GM23338 (cell line): ENCODE results near the gene PIGP.

ENCODE experiments used
- CREB1 ChIP-seq: fragments of 250-450 bp; sonication (Bioruptor Pico); IDR thresholded peaks from 2 replicates; pipeline ENCODE4 v1.5.0; 2020; ENCODE audit warnings: low read depth, mild to moderate bottlenecking, moderate library complexity
- EZH2 ChIP-seq: fragments of 200-600 bp; sonication (generic); IDR thresholded peaks from one replicate; pipeline ENCODE4 v1.8.0; 2017; ENCODE audit warnings: antibody characterized with exemption, mild to moderate bottlenecking, low read depth; ENCODE audit not compliant: unreplicated experiment
- EZH2phosphoT487 ChIP-seq: fragments of 200-600 bp; sonication (generic); IDR thresholded peaks from one replicate; pipeline ENCODE4 v1.8.1; 2018; ENCODE audit warnings: antibody characterized with exemption; ENCODE audit not compliant: unreplicated experiment
- JUNB ChIP-seq: IDR thresholded peaks from one replicate; pipeline ENCODE4 v1.6.1; 2016; ENCODE audit warnings: antibody characterized with exemption; ENCODE audit not compliant: unreplicated experiment
- NANOG ChIP-seq: IDR thresholded peaks from 2 replicates; pipeline ENCODE4 v1.6.1; 2016; ENCODE audit warnings: antibody characterized with exemption, borderline replicate concordance
- POLR2AphosphoS5 ChIP-seq: IDR thresholded peaks from 2 replicates; pipeline ENCODE4 v1.6.1; 2016; ENCODE audit warnings: antibody characterized with exemption, low read depth
- STAT1 ChIP-seq: IDR thresholded peaks from one replicate; pipeline ENCODE4 v1.6.1; 2016; ENCODE audit warnings: antibody characterized with exemption; ENCODE audit not compliant: unreplicated experiment
- ZNF331 ChIP-seq: fragments of 250-450 bp; sonication (Bioruptor Pico); IDR thresholded peaks from 2 replicates; pipeline ENCODE4 v1.5.0; 2020; ENCODE audit warnings: low read depth, mild to moderate bottlenecking, moderate library complexity
- TF ChIP-seq, protein P1 (sequence below), 2 experiments: fragments of 200-600 bp in 1 of 2; sonication (generic) in 1 of 2; conservative IDR thresholded peaks; 2 replicates each; pipeline versions ENCODE4 v1.5.1 to v1.6.1; 2016 to 2017; ENCODE audit warnings: antibody characterized with exemption in 2 of 2, low read depth in 2 of 2, mild to moderate bottlenecking in 2 of 2, moderate library complexity in 1 of 2
- TF ChIP-seq, protein P2 (sequence below): IDR thresholded peaks from one replicate; pipeline ENCODE4 v1.6.1; 2018; ENCODE audit warnings: antibody characterized with exemption; ENCODE audit not compliant: unreplicated experiment
- TF ChIP-seq, protein P3 (sequence below): IDR thresholded peaks from 2 replicates; pipeline ENCODE4 v1.6.1; 2016; ENCODE audit warnings: antibody characterized with exemption

DNA sequence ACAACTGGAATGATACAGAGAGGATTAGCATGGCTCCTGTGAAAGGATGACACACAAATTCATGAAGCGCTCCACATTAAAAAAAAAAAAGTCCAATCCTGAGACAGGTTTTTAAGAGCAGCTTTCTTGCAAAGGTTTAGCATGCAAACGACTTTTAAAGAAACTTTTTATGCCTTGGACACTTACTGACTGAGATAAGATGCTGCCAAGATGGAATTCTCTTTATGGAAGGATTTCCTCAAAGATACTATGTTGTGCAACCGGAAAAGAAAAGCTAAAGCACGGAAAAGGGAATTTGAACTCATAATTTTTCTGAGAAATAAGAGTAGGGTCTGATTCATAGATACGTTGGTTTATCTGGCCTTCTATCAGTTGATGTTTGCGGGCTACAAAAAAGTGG lies 27.3 kb downstream of the PIGP start:
- TF ChIP-seq, protein P1, sequence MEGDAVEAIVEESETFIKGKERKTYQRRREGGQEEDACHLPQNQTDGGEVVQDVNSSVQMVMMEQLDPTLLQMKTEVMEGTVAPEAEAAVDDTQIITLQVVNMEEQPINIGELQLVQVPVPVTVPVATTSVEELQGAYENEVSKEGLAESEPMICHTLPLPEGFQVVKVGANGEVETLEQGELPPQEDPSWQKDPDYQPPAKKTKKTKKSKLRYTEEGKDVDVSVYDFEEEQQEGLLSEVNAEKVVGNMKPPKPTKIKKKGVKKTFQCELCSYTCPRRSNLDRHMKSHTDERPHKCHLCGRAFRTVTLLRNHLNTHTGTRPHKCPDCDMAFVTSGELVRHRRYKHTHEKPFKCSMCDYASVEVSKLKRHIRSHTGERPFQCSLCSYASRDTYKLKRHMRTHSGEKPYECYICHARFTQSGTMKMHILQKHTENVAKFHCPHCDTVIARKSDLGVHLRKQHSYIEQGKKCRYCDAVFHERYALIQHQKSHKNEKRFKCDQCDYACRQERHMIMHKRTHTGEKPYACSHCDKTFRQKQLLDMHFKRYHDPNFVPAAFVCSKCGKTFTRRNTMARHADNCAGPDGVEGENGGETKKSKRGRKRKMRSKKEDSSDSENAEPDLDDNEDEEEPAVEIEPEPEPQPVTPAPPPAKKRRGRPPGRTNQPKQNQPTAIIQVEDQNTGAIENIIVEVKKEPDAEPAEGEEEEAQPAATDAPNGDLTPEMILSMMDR (conservative IDR thresholded peaks at IDR 0.05; ENCODE audit: low read depth in 2 of 2) = no peak
- TF ChIP-seq EZH2 (no peak), ZNF331 (CRISPR knock-in tag) (no peak), EZH2phosphoT487 (no peak), POLR2AphosphoS5 (no peak), CREB1 (CRISPR knock-in tag) (no peak), JUNB (no peak), NANOG (no peak), STAT1 (no peak)
- TF ChIP-seq, protein P2, sequence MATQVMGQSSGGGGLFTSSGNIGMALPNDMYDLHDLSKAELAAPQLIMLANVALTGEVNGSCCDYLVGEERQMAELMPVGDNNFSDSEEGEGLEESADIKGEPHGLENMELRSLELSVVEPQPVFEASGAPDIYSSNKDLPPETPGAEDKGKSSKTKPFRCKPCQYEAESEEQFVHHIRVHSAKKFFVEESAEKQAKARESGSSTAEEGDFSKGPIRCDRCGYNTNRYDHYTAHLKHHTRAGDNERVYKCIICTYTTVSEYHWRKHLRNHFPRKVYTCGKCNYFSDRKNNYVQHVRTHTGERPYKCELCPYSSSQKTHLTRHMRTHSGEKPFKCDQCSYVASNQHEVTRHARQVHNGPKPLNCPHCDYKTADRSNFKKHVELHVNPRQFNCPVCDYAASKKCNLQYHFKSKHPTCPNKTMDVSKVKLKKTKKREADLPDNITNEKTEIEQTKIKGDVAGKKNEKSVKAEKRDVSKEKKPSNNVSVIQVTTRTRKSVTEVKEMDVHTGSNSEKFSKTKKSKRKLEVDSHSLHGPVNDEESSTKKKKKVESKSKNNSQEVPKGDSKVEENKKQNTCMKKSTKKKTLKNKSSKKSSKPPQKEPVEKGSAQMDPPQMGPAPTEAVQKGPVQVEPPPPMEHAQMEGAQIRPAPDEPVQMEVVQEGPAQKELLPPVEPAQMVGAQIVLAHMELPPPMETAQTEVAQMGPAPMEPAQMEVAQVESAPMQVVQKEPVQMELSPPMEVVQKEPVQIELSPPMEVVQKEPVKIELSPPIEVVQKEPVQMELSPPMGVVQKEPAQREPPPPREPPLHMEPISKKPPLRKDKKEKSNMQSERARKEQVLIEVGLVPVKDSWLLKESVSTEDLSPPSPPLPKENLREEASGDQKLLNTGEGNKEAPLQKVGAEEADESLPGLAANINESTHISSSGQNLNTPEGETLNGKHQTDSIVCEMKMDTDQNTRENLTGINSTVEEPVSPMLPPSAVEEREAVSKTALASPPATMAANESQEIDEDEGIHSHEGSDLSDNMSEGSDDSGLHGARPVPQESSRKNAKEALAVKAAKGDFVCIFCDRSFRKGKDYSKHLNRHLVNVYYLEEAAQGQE = no peak
- TF ChIP-seq, protein P3, sequence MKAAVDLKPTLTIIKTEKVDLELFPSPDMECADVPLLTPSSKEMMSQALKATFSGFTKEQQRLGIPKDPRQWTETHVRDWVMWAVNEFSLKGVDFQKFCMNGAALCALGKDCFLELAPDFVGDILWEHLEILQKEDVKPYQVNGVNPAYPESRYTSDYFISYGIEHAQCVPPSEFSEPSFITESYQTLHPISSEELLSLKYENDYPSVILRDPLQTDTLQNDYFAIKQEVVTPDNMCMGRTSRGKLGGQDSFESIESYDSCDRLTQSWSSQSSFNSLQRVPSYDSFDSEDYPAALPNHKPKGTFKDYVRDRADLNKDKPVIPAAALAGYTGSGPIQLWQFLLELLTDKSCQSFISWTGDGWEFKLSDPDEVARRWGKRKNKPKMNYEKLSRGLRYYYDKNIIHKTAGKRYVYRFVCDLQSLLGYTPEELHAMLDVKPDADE = no peak
